ENCODE data around the gene ZC3H12A.

The ZC3H12A gene

GRCh38 chr1:37493336-37494098, 19.1 kb downstream of the ZC3H12A start:
- no peak for DNase-seq
- no peak for TF ChIP-seq CTCF (IDR thresholded peaks at IDR 0.05; ENCODE audit: low read depth, low read length, missing control alignments)
- peaks cover 33% of the 10 kb centered on the region for H3K36me3 ChIP-seq (replicated peaks)
- in situ Hi-C loops (cut with HindIII; ENCODE audit: low pct_ligation_motif_present, low sequenced_read_pairs), result no loop called here
- no peak overlapping the region for H3K4me3 ChIP-seq (ENCODE audit: low read depth, low read length)
- H3K27me3 ChIP-seq (replicated peaks), result no peaks in the 10 kb centered on the region
- H3K27ac ChIP-seq, result no peak overlapping the region

- Histone ChIP-seq H3K27me3 (replicated peaks) (no peaks in the 10 kb centered on the region), H3K4me3 (ENCODE audit: low read depth, low read length) (no peak overlapping the region), H3K36me3 (replicated peaks) (peaks cover 37% of the 10 kb centered on the region), H3K27ac (no peak overlapping the region)
- no peak for DNase-seq
- in situ Hi-C loops (cut with HindIII; ENCODE audit: low pct_ligation_motif_present, low sequenced_read_pairs), result no loop called here
- TF ChIP-seq CTCF (IDR thresholded peaks at IDR 0.05; ENCODE audit: low read depth, low read length, missing control alignments), result no peak
These were observed 21.5 kb downstream of the ZC3H12A start for GRCh38 chr1:37495875-37496274.

DNA sequence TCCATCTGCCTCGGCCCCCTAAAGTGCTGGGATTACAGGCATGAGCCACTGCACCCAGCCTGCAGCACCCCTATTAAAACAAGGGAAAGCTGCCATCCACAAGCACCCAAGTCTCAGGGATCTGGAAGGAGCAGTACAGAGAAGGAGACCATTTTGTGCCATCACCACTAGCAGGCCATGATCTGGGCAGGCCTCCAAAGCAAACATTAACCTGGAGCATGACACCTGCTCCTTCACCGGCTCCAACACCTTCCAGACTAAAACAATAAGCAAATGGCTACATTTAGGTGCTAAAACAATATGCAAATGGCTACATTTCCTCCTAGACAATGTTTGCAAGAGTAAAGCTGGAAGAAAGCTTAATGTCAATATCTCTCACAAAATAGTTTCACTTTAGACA, 23.5 kb downstream of the ZC3H12A start:
- Histone ChIP-seq H3K27me3 (replicated peaks) (no peaks in the 10 kb centered on the region), H3K27ac (no peak overlapping the region), H3K36me3 (replicated peaks) (peaks cover 33% of the 10 kb centered on the region), H3K4me3 (ENCODE audit: low read depth, low read length) (no peak overlapping the region)
- DNase-seq, result no peak
- in situ Hi-C loops (cut with HindIII; ENCODE audit: low pct_ligation_motif_present, low sequenced_read_pairs), result no loop called here
- no peak for TF ChIP-seq CTCF (IDR thresholded peaks at IDR 0.05; ENCODE audit: low read depth, low read length, missing control alignments)

DNA sequence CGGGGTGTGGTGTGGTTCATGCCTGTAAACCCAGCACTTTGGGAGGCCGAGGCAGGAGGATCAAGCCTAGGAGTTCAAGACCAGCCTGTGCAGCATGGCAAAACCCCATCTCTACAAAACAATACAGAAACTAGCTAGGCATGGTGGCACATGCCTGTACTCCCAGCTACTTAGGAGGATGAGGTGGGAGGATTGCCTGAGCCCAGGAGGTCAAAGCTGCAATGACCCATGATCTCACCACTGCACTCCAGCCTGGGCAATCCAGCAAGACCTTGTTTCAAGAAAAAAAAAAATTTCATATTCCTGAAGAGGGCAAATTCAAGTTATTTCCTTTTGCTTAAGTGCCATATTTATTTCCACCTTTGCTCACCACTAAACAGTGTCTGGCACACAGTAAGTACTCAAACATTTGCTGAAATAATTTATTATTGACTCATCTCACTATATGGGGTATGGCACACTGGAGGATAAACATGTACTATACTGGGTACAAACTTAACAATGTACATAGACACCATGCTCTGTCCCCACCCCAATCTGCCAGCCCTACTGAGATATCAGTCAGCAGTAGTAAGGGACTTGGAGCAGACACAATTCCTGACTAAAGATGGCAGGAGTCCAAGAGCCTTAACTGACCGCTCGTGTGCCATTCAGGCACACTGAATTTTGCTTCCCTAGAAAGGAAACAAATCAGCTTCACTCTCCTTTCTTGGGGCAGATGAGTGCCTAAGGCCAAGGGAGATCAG, 24.7 kb downstream of the ZC3H12A start:
- TF ChIP-seq CTCF (IDR thresholded peaks at IDR 0.05; ENCODE audit: low read depth, low read length, missing control alignments), result no peak
- no peak for DNase-seq
- no peaks in the 10 kb centered on the region for H3K27me3 ChIP-seq (replicated peaks)
- H3K4me3 ChIP-seq (ENCODE audit: low read depth, low read length), result no peak overlapping the region
- H3K36me3 ChIP-seq (replicated peaks), result peaks cover 27% of the 10 kb centered on the region
- in situ Hi-C loops (cut with HindIII; ENCODE audit: low pct_ligation_motif_present, low sequenced_read_pairs), result no loop called here
- no peak overlapping the region for H3K27ac ChIP-seq

- in situ Hi-C loops (cut with HindIII; ENCODE audit: low pct_ligation_motif_present, low sequenced_read_pairs), result no loop called here
- Histone ChIP-seq H3K27ac (no peak overlapping the region), H3K4me3 (ENCODE audit: low read depth, low read length) (no peak overlapping the region), H3K36me3 (replicated peaks) (peaks cover 31% of the 10 kb centered on the region), H3K27me3 (replicated peaks) (no peaks in the 10 kb centered on the region)
- TF ChIP-seq CTCF (IDR thresholded peaks at IDR 0.05; ENCODE audit: low read depth, low read length, missing control alignments), result no peak
- no peak for DNase-seq
These were observed 27.3 kb downstream of the ZC3H12A start for GRCh38 chr1:37501661-37502060.
